HFFc6 (cell line): ENCODE measurements around the gene CYTH3. TPM values are rescaled to one million over a fixed set of nuclear protein-coding genes. Genes with fewer than 3 reads are reported as not detected.

ENCODE experiments used
- DNase-seq: peaks from one replicate; pipeline ENCODE4 v3.0.0-alpha.2; 2018
- H3K27ac Mint-ChIP-seq: 2 replicates; pipeline ENCODE4 v1.8.0; 2020; ENCODE audit warnings: mild to moderate bottlenecking, mixed read lengths
- H3K27me3 Mint-ChIP-seq: 2 replicates; pipeline ENCODE4 v1.8.0; 2021; ENCODE audit warnings: mild to moderate bottlenecking, moderate library complexity, mixed read lengths; ENCODE audit not compliant: insufficient read depth
- H3K36me3 Mint-ChIP-seq: 2 replicates; pipeline ENCODE4 v1.8.0; 2021; ENCODE audit warnings: low read depth, mixed read lengths
- H3K4me1 Mint-ChIP-seq: 2 replicates; pipeline ENCODE4 v1.8.0; 2020; ENCODE audit warnings: low read depth, mixed read lengths
- H3K4me3 Mint-ChIP-seq: 2 replicates; pipeline ENCODE4 v1.8.0; 2020; ENCODE audit warnings: mild to moderate bottlenecking, moderate library complexity, mixed read lengths
- H3K9me3 Mint-ChIP-seq: 2 replicates; pipeline ENCODE4 v1.8.0; 2020; ENCODE audit warnings: mild to moderate bottlenecking, mixed read lengths
- CTCF ChIP-seq: fragments of 200-600 bp; sonication (generic); IDR thresholded peaks from 2 replicates; pipeline ENCODE4 v1.5.0; 2021; ENCODE audit warnings: antibody characterized with exemption, mild to moderate bottlenecking
- total RNA-seq, 6 experiments: library from RNA; stranded (reverse); fragmentation: NEBNext Ultra II Directional; extraction: Animal tissue kit (Norgen Biotek cat#: 25700); gene quantifications; 2 replicates in 1 of 6; 3 replicates in 5 of 6; pipeline ENCODE4 v1.2.3, GENCODE V29; 2021

Gene CYTH3
- total RNA-seq, 6 experiments from 2014 or later, result 38.6 to 53.6 (median 47.9) TPM

GRCh38 chr7:6158424-6159096 is 113.9 kb downstream of the CYTH3 start:
- no peak for TF ChIP-seq CTCF
- H3K27ac Mint-ChIP-seq, result no peak overlapping the region; the same call in 1 of the 2 replicates

GRCh38 chr7:6157685-6158423 is 114.6 kb downstream of the CYTH3 start:
- no peaks in the 10 kb centered on the region for H3K9me3 Mint-ChIP-seq
- peaks cover 9% of the 10 kb centered on the region for H3K27me3 Mint-ChIP-seq
- H3K4me1 Mint-ChIP-seq, result peaks cover 20% of the 10 kb centered on the region
- H3K36me3 Mint-ChIP-seq, result peaks cover 29% of the 10 kb centered on the region
- no peak for TF ChIP-seq CTCF
- H3K4me3 Mint-ChIP-seq, result no peak overlapping the region
- no peak for DNase-seq
- no peak overlapping the region for H3K27ac Mint-ChIP-seq

More at GRCh38 chr7:6158424-6159096, 113.9 kb downstream of the CYTH3 start:
- no peak for DNase-seq
- Mint-ChIP-seq H3K9me3 (no peaks in the 10 kb centered on the region), H3K4me1 (peaks cover 20% of the 10 kb centered on the region), H3K27me3 (peaks cover 9% of the 10 kb centered on the region), H3K36me3 (peaks cover 22% of the 10 kb centered on the region), H3K4me3 (no peak overlapping the region)

GRCh38 chr7:6156734-6157133 is 115.7 kb downstream of the CYTH3 start:
- Mint-ChIP-seq H3K9me3 (no peaks in the 10 kb centered on the region), H3K36me3 (peaks cover 37% of the 10 kb centered on the region), H3K4me3 (no peak overlapping the region), H3K4me1 (peaks cover 20% of the 10 kb centered on the region), H3K27me3 (peaks cover 9% of the 10 kb centered on the region), H3K27ac (no peak overlapping the region)
- no peak for TF ChIP-seq CTCF
- no peak for DNase-seq

GRCh38 chr7:6155596-6155995 is 116.8 kb downstream of the CYTH3 start:
- Mint-ChIP-seq H3K9me3 (no peaks in the 10 kb centered on the region), H3K27ac (no peak overlapping the region), H3K27me3 (peaks cover 9% of the 10 kb centered on the region), H3K36me3 (peaks cover 34% of the 10 kb centered on the region), H3K4me3 (no peak overlapping the region), H3K4me1 (peaks cover 9% of the 10 kb centered on the region)
- no peak for DNase-seq
- no peak for TF ChIP-seq CTCF

- Mint-ChIP-seq H3K4me1 (peaks cover under 1% of the 10 kb centered on the region; the same call in 1 of the 2 replicates), H3K27ac (no peak overlapping the region), H3K36me3 (peaks cover 38% of the 10 kb centered on the region), H3K9me3 (no peaks in the 10 kb centered on the region), H3K27me3 (peaks cover 6% of the 10 kb centered on the region), H3K4me3 (no peak overlapping the region)
- no peak for TF ChIP-seq CTCF
- no peak for DNase-seq
These were observed 117.7 kb downstream of the CYTH3 start for GRCh38 chr7:6154542-6155404.
